ENCODE measurements around the gene SUSD3. TPM values are rescaled to one million over a fixed set of nuclear protein-coding genes. Genes with fewer than 3 reads are reported as not detected.

SUSD3 gene
- total RNA-seq, 4 donors from 2014 or later = 2.8 to 8.1 (median 5.6) TPM

DNA sequence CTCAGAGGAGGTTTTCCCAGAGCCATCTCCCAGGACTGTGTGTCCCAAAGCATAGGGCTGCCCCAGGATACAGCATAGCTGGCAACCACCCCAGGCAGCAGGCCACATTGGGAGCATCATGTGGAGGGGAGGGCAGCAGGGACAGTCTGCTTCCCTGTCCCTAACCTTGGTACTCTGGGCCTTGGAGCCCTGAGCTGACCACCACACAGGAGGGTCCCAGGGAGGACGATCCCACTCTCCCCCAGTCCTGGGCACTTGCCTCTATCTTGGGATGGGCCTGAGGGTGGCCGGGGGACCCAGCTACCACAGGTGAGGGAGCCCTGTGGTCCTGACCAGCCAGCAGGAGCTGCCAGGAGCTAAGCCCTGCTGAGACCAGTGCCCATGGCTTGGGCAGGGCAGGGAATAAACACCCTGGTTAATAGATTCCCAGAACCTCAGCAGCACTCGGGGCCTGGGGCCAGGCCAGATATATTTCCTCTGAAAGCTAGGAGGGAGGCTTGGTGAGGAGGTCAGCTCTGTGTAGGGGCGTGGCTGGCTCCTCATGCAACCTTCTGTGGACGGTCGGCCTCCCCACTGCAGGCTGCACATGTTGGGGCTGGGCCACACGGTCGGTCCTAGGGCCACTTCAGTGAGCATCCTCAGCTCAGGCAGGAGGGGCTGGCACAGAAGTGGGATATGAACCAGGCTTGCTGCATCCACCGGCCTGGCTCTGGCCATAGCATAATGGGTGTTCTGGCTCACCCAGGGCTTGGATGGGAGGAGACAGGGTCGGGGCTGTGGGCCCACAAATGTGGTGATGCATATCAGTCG is 71.4 kb downstream of the SUSD3 start:
- WGBS, 2 donors = 54 to 61% methylated on average over 9 to 10 of the region's 11 CpGs
- intact Hi-C loops (cut with DNase I; ENCODE audit: low total_unique reads) = loop anchor here (1.0 kb wide), 1 partner anchor 28 kb away; no protein-coding TSS in a partner anchor
- TF ChIP-seq, protein P1, sequence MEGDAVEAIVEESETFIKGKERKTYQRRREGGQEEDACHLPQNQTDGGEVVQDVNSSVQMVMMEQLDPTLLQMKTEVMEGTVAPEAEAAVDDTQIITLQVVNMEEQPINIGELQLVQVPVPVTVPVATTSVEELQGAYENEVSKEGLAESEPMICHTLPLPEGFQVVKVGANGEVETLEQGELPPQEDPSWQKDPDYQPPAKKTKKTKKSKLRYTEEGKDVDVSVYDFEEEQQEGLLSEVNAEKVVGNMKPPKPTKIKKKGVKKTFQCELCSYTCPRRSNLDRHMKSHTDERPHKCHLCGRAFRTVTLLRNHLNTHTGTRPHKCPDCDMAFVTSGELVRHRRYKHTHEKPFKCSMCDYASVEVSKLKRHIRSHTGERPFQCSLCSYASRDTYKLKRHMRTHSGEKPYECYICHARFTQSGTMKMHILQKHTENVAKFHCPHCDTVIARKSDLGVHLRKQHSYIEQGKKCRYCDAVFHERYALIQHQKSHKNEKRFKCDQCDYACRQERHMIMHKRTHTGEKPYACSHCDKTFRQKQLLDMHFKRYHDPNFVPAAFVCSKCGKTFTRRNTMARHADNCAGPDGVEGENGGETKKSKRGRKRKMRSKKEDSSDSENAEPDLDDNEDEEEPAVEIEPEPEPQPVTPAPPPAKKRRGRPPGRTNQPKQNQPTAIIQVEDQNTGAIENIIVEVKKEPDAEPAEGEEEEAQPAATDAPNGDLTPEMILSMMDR (IDR thresholded peaks at IDR 0.05) = no peak
- TF ChIP-seq POLR2A (IDR thresholded peaks at IDR 0.05) = no peak

DNA sequence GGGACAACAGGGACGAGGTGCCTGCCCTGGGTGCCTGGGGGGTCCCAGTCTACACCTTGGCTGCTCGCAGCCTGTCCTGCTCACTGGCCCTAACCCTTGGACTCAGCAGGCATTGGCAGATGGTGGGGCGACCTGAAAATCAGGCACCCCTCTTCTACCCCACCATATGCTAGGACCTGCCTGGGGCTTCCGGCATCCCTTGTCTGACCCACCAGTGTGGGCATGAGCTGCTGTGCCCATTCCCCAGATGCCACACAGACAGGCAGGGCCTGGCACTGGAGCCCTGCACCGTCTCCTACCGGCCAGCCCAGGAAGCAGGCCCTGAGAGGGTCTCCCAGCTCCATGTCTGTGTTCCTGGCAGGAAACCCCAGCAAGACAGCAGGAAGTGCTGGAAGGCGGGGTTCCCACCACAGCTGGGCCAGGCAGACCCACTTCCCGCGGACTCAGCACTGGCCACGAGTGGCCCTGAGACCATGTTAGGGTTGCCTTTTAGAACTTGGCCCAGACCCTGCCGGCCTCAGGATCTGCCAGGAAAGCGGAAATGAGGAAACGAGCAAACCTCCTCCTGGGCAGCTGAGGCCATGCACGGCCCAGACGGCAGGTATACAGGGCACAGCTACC is 72.5 kb downstream of the SUSD3 start:
- WGBS, 2 donors = 43 to 54% methylated on average over 11 to 13 of the region's 15 CpGs
- no peak overlapping the region for H3K4me3 ChIP-seq (ENCODE audit: low read depth, poor library complexity, severe bottlenecking)
- intact Hi-C loops (cut with DNase I; ENCODE audit: low total_unique reads) = no loop called here
- TF ChIP-seq, protein P1 (IDR thresholded peaks at IDR 0.05) = no peak
- TF ChIP-seq POLR2A (IDR thresholded peaks at IDR 0.05) = no peak
- DNase-seq (ENCODE audit: low spot score in 2 of 2) = no peak

More for the DNA sequence above, 71.4 kb downstream of the SUSD3 start:
- DNase-seq (ENCODE audit: low spot score in 2 of 2) = no peak
- H3K4me3 ChIP-seq (ENCODE audit: low read depth, poor library complexity, severe bottlenecking) = no peak overlapping the region

DNA sequence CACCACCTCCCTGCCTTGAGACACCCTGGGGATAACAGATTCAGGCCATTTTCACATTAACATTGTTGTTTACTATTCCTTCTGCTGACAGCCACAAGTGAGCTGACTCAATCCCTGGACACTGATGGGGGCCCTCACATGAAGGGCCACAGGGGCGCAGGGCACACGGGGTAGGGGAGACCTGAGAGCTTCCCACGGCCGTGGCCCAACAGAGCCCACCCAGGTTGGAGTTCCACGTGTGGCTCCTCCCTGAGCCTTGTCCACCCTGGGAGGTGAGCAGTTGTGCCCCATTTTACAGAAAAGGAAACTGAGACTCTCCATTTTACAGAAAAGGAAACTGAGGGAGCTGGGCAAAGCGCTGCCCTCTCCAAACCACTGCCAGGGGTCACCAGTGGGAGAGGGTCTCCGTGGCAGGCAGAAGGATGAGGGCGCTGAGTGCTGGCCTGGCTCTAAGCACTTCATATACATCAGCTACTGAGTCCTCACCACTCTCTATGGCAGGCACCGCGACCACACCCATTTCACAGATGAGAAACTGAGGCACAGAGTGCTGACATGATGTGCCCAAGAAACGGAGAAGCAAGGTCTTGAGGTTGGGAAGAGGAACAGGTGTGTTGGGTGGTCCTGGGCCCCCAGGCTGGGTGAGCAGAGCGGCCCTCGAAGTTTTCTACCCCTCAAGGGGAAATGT is 73.2 kb downstream of the SUSD3 start:
- no peak overlapping the region for H3K4me3 ChIP-seq (ENCODE audit: low read depth, poor library complexity, severe bottlenecking)
- no peak for TF ChIP-seq POLR2A (IDR thresholded peaks at IDR 0.05)
- TF ChIP-seq, protein P1 (IDR thresholded peaks at IDR 0.05) = no peak
- intact Hi-C loops (cut with DNase I; ENCODE audit: low total_unique reads) = no loop called here

DNA sequence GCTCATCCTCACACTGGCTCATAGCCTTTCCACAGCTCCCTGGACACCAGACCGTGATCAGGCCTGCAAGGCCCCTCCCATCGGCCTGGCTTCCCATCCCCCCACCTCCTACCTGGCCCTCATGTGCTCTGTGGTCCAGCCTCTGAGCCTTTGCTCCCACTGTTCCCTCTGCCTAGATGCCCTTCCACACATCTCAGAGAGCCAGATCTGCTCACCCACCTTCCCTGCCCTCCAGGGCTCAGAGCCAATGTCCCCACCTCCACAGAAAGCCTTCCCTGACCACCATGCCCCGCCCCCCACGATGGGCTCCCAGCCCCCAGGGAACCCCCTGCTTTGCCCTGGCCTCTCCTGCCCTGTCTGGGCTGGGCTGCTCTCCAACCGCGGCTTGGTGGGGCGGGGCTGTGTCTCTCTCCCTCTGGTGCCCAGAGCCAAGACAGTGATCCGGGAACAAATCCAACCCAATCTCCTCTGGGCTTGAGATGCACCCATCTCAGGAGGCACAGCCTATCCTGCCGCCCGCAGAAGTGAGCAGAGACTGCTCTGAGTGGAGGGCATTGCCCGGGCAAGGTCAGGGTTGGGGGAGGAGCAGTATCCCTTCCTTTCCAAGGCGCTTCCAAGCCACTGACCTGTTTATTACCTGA is 73.9 kb downstream of the SUSD3 start:
- intact Hi-C loops (cut with DNase I; ENCODE audit: low total_unique reads) = no loop called here
- DNase-seq (ENCODE audit: low spot score in 2 of 2) = peak; percentile 76 to 95

More for the DNA sequence above, 73.2 kb downstream of the SUSD3 start:
- DNase-seq (ENCODE audit: low spot score in 2 of 2) = no peak
- WGBS, 2 donors = 74 to 77% methylated on average over 13 of the region's 13 CpGs

More for the DNA sequence above, 73.9 kb downstream of the SUSD3 start:
- peak overlapping the region; percentile 81 for H3K4me3 ChIP-seq (ENCODE audit: low read depth, poor library complexity, severe bottlenecking)
- 25% methylated on average over 12 of the region's 12 CpGs for WGBS, 2 donors
- no peak for TF ChIP-seq POLR2A (IDR thresholded peaks at IDR 0.05)
- TF ChIP-seq, protein P1 (IDR thresholded peaks at IDR 0.05) = no peak
